Osteoblast (primary cell): ENCODE measurements around the gene CMA1. TPM values are rescaled to one million over a fixed set of nuclear protein-coding genes. Genes with fewer than 3 reads are reported as not detected.

ENCODE experiments used
- DNase-seq: peaks from one replicate; pipeline ENCODE4 v3.0.0; 2011; ENCODE audit warnings: low spot score, mixed read lengths; ENCODE audit not compliant: insufficient read length; ENCODE audit errors: missing footprints
- H2AFZ ChIP-seq: 2 replicates; pipeline ENCODE4 v1.6.0; 2011; ENCODE audit warnings: mild to moderate bottlenecking, low read length
- H3K27ac ChIP-seq: 2 replicates; pipeline ENCODE4 v1.5.1; 2011; ENCODE audit warnings: mild to moderate bottlenecking, low read depth, low read length, moderate library complexity
- H3K27me3 ChIP-seq: 2 replicates; pipeline ENCODE4 v1.6.0; 2012; ENCODE audit warnings: mild to moderate bottlenecking, control low read depth, inconsistent platforms, low read length, moderate library complexity; ENCODE audit not compliant: insufficient read depth
- H3K36me3 ChIP-seq: 2 replicates; pipeline ENCODE4 v1.5.1; 2011; ENCODE audit warnings: mild to moderate bottlenecking, low read length, control low read depth, moderate library complexity; ENCODE audit not compliant: insufficient read depth
- H3K4me1 ChIP-seq: 2 replicates; pipeline ENCODE4 v1.5.1; 2011; ENCODE audit warnings: mild to moderate bottlenecking, low read length, control low read depth, moderate library complexity; ENCODE audit not compliant: insufficient read depth
- H3K4me2 ChIP-seq: 2 replicates; pipeline ENCODE4 v1.6.0; 2011; ENCODE audit warnings: mild to moderate bottlenecking, low read length; ENCODE audit not compliant: insufficient read depth
- H3K4me3 ChIP-seq: fragments of 200-600 bp; sonication (generic); 3 replicates; pipeline ENCODE4 v1.5.1; 2012; ENCODE audit warnings: mild to moderate bottlenecking, low read length, inconsistent platforms; ENCODE audit not compliant: insufficient read depth
- H3K79me2 ChIP-seq: 2 replicates; pipeline ENCODE4 v1.6.0; 2012; ENCODE audit warnings: mild to moderate bottlenecking, low read length, control low read depth, inconsistent platforms; ENCODE audit not compliant: insufficient read depth
- H3K9me3 ChIP-seq: 2 replicates; pipeline ENCODE4 v1.5.1; 2011; ENCODE audit warnings: low read depth, low read length, control low read depth
- H4K20me1 ChIP-seq: 2 replicates; pipeline ENCODE4 v1.6.0; 2012; ENCODE audit warnings: mild to moderate bottlenecking, low read length, control low read depth; ENCODE audit not compliant: insufficient read depth
- total RNA-seq: library from RNA; depleted of rRNA; stranded (reverse); fragments of >200 nt; gene quantifications from 2 replicates; pipeline ENCODE4 v1.2.3, GENCODE V29; 2012
- TF ChIP-seq, protein P1 (sequence below): IDR thresholded peaks from 2 replicates; pipeline ENCODE4 v1.5.1; 2011; ENCODE audit warnings: mild to moderate bottlenecking, low read depth, low read length, moderate library complexity; ENCODE audit errors: extremely low read depth

The CMA1 gene
- total RNA-seq, 1 donor: not detected

DNA sequence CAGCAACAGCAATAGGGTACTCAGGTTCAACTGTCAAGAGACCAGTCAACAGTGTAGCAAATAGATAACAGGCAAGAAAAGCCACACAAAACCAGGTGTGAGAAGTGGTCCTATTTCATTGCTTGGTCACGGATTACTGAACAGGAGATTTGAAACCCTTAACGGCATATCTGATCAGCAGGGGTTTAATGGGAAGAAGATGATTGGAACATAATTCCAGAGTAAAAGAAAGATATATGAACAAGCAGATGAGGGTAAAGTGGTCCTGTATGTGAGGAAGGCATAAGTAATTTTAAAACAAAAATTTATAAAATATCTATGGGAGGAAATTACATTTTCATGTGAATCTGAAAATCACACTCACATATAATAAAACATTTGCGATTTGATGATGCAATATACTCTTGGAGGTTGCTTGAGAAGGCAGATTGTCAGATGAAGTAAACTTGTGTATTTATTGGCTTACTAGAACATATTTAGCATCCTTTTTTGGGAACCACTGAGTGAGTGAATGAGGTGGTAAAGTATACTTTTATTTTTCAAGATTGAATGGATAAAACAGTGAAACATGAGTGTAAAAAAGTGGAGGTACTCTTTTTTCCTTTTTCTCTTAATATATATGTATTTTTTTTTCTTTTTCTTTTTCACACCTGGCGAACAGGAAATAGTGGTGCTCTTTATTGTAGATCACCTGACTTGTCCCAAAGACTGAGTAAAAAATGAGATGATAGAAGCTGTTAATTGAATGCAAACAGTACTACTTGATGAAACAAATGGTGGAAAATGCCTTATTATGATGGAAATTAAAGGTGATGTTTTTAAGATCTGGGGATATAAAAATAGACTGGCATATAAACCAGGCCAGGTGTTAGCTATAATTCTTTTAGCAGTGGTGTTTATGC, 43.9 kb downstream of the CMA1 start:
- TF ChIP-seq, protein P1, sequence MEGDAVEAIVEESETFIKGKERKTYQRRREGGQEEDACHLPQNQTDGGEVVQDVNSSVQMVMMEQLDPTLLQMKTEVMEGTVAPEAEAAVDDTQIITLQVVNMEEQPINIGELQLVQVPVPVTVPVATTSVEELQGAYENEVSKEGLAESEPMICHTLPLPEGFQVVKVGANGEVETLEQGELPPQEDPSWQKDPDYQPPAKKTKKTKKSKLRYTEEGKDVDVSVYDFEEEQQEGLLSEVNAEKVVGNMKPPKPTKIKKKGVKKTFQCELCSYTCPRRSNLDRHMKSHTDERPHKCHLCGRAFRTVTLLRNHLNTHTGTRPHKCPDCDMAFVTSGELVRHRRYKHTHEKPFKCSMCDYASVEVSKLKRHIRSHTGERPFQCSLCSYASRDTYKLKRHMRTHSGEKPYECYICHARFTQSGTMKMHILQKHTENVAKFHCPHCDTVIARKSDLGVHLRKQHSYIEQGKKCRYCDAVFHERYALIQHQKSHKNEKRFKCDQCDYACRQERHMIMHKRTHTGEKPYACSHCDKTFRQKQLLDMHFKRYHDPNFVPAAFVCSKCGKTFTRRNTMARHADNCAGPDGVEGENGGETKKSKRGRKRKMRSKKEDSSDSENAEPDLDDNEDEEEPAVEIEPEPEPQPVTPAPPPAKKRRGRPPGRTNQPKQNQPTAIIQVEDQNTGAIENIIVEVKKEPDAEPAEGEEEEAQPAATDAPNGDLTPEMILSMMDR: no peak
- Histone ChIP-seq H3K27ac (no peak overlapping the region), H3K4me3 (no peak overlapping the region), H2AFZ (no peak overlapping the region), H3K79me2 (no peaks in the 10 kb centered on the region), H3K4me1 (no peaks in the 10 kb centered on the region), H3K27me3 (no peaks in the 10 kb centered on the region), H3K36me3 (no peaks in the 10 kb centered on the region), H4K20me1 (no peaks in the 10 kb centered on the region), H3K4me2 (no peak overlapping the region), H3K9me3 (no peaks in the 10 kb centered on the region)
- DNase-seq: no peak

DNA sequence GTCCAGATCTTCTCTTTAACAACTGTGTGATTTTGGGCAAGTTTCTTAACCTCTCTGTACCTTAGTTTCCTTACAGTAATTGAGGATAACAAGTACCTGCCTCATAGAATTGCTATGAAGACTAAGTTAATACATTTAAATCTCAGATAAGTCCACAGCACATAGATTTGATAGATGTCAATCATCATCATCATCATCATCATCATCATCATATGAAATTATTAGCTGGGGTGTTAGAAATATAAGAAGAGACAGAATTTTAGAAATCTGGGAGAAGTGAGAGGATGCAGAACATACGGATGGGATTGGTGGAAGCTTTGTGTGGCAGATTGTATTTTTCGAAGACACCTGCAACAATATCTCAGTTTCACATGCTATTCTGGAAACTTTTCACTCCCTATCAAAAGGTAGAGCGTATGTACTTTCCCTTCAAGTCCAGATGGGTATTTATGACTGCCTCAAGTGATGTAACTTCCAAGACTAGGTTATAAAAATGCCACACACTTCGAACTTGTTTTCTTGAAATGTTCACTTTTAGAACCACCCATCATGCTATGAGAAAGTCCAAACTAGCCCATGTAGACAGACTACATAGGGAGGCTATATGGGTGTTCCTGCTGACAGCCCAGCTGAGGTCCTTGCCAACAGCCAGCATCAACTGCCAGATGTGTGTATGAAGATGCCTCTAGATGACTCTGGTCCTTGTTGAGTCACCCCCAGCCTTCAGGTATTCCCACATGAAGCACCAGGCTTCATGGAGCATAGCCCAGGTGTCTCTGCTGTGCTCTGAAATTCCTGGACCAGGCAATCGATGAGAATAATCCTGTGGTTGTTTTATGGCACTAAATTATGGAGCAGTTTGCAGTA, 44.8 kb downstream of the CMA1 start:
- H4K20me1 ChIP-seq: no peaks in the 10 kb centered on the region
- H3K4me1 ChIP-seq: no peaks in the 10 kb centered on the region
- H3K4me2 ChIP-seq: no peak overlapping the region
- no peaks in the 10 kb centered on the region for H3K9me3 ChIP-seq
- no peaks in the 10 kb centered on the region for H3K79me2 ChIP-seq
- no peaks in the 10 kb centered on the region for H3K36me3 ChIP-seq
- DNase-seq: no peak
- no peak overlapping the region for H3K4me3 ChIP-seq
- no peak overlapping the region for H2AFZ ChIP-seq
- TF ChIP-seq, protein P1: no peak
- no peak overlapping the region for H3K27ac ChIP-seq
- H3K27me3 ChIP-seq: no peaks in the 10 kb centered on the region

DNA sequence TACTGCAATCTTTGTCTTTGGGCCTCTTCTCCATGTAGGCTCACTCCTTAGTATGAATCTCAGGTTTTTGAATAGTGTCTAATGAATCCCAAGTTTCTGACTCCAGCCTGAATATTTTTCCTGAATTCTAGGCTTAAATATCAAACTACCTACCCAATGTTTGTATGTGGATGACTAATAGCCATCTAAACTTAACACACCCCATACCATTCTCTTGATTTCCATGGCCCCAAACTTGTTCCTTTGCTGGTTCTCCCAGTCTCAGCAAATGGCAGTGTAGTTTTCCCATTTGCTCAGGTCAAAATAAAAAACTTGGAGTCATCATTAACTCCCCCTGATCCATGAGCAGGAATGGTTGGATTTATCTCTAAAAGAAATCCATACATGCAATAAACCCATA, 46.7 kb downstream of the CMA1 start:
- Histone ChIP-seq H3K36me3 (no peaks in the 10 kb centered on the region), H3K79me2 (no peaks in the 10 kb centered on the region), H4K20me1 (no peaks in the 10 kb centered on the region), H3K4me1 (no peaks in the 10 kb centered on the region), H3K4me2 (no peak overlapping the region), H3K27ac (no peak overlapping the region), H3K27me3 (no peaks in the 10 kb centered on the region), H2AFZ (no peak overlapping the region), H3K9me3 (no peaks in the 10 kb centered on the region), H3K4me3 (no peak overlapping the region)
- TF ChIP-seq, protein P1: no peak
- no peak for DNase-seq

DNA sequence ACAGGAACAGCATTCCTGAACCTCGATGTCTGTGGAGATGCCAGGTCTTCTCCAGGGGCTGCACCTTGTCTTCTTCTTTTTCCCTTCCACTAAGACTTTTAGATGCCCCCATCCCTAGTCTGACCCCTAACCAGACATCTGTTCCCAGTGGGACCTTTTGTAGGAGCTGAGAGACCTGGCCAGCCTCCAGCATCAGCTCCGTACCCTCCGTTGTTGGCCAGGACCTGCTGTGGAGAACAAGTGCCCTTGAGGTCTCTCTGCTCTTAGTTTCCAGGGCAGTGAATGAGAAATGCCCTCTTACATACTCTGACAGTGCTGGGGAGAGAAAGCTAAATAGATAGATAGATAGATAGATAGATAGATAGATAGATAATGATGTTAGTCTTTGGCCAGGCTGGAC, 48.7 kb downstream of the CMA1 start:
- Histone ChIP-seq H3K79me2 (no peaks in the 10 kb centered on the region), H3K27ac (no peak overlapping the region), H3K36me3 (no peaks in the 10 kb centered on the region), H3K27me3 (no peaks in the 10 kb centered on the region), H3K9me3 (no peaks in the 10 kb centered on the region), H3K4me3 (no peak overlapping the region), H3K4me1 (no peaks in the 10 kb centered on the region), H2AFZ (no peak overlapping the region), H3K4me2 (no peak overlapping the region), H4K20me1 (no peaks in the 10 kb centered on the region)
- no peak for DNase-seq
- TF ChIP-seq, protein P1: no peak
